Fibroblast of lung (primary cell): ENCODE data around the gene PLEKHJ1.

Experiments used
- EZH2 ChIP-seq: IDR thresholded peaks from 2 replicates; pipeline ENCODE4 v1.5.1; 2012; ENCODE audit warnings: low read length, control low read depth, mild to moderate bottlenecking; ENCODE audit errors: missing control alignments
- TF ChIP-seq, protein P1 (sequence below), 2 donors: IDR thresholded peaks in 1 of 2; conservative IDR thresholded peaks in 1 of 2; 1 replicate in 1 of 2; 2 replicates in 1 of 2; pipeline ENCODE4 v1.5.1; 2011 to 2012; ENCODE audit warnings: low read length in 2 of 2, control low read depth in 1 of 2, inconsistent platforms in 1 of 2, low read depth in 1 of 2, mild to moderate bottlenecking in 1 of 2

- TF ChIP-seq, protein P1, sequence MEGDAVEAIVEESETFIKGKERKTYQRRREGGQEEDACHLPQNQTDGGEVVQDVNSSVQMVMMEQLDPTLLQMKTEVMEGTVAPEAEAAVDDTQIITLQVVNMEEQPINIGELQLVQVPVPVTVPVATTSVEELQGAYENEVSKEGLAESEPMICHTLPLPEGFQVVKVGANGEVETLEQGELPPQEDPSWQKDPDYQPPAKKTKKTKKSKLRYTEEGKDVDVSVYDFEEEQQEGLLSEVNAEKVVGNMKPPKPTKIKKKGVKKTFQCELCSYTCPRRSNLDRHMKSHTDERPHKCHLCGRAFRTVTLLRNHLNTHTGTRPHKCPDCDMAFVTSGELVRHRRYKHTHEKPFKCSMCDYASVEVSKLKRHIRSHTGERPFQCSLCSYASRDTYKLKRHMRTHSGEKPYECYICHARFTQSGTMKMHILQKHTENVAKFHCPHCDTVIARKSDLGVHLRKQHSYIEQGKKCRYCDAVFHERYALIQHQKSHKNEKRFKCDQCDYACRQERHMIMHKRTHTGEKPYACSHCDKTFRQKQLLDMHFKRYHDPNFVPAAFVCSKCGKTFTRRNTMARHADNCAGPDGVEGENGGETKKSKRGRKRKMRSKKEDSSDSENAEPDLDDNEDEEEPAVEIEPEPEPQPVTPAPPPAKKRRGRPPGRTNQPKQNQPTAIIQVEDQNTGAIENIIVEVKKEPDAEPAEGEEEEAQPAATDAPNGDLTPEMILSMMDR (conservative IDR thresholded peaks at IDR 0.05 in 1 of 2, IDR thresholded peaks at IDR 0.05 in 1 of 2; ENCODE audit: low read depth in 1 of 2, low read length in 2 of 2): no peak
- TF ChIP-seq EZH2: no peak
Observed at GRCh38 chr19:2237051-2237868, 1.1 kb upstream of the PLEKHJ1 start.
